HepG2 (cell line): ENCODE measurements around the gene FNDC3A. TPM values are rescaled to one million over a fixed set of nuclear protein-coding genes. Genes with fewer than 3 reads are reported as not detected.

Source experiments
- ATAC-seq: fragments of 200-7000 bp; cut with Tn5 transposase; 3 replicates; pipeline ENCODE4 v1.9.1; 2020; ENCODE audit warnings: mild to moderate bottlenecking, moderate library complexity
- BruUV-seq: library from RNA; stranded (reverse); fragments of 400-500 nt; replicated peaks from 2 replicates; lab custom pipeline; 2021; lab: Mats Ljungman, UMichigan
- CTCF ChIA-PET: fragments of 300-600 bp; formaldehyde crosslinking; extraction: SDS; loops from one replicate; lab custom pipeline; 2021; ENCODE audit warnings: low total read pairs, inconsistent platforms, low intra/inter-chr PET ratio; lab: Yijun Ruan, JAX
- POLR2A ChIA-PET: fragments of 350-600 bp; sonication (Branson Sonifier 250); formaldehyde crosslinking; loops from one replicate; lab custom pipeline; 2020; ENCODE audit warnings: antibody characterized with exemption, inconsistent platforms; lab: Yijun Ruan, JAX
- DNase-seq: peaks from one replicate; pipeline ENCODE4 v3.0.0-alpha.2; 2015; ENCODE audit warnings: low spot score
- FAIRE-seq: peaks from 3 replicates; lab custom pipeline; 2011; peaks lifted over from hg19 to GRCh38; lab: Jason Lieb, UNC
- H2AFZ ChIP-seq: one replicate; pipeline ENCODE4 v1.6.1; 2011; ENCODE audit warnings: low read length, inconsistent platforms
- H3K27ac ChIP-seq: fragments of 300-600 bp; 3 replicates; pipeline ENCODE4 v1.8.0; 2011; ENCODE audit warnings: mixed run types, mild to moderate bottlenecking, mixed read lengths, low read length, inconsistent platforms; ENCODE audit not compliant: insufficient read depth; ENCODE audit errors: extremely low read length
- H3K27me3 ChIP-seq, 2 experiments: fragments of 200-600 bp in 1 of 2; 2 replicates in 1 of 2; 3 replicates in 1 of 2; pipeline versions ENCODE4 v1.6.0 to v1.8.0; 2011; ENCODE audit warnings: low read length in 2 of 2, mild to moderate bottlenecking in 2 of 2, moderate library complexity in 2 of 2, inconsistent platforms in 1 of 2; ENCODE audit not compliant: insufficient read depth in 2 of 2, control insufficient read depth in 1 of 2
- H3K36me3 ChIP-seq, 2 experiments: fragments of 200-600 bp in 1 of 2; replicated peaks in 1 of 2; 2 replicates in 1 of 2; 3 replicates in 1 of 2; pipeline versions ENCODE4 v1.5.1 to v1.8.0; 2011; ENCODE audit warnings: low read length in 2 of 2, inconsistent platforms in 1 of 2; ENCODE audit not compliant: insufficient read depth in 2 of 2, control insufficient read depth in 1 of 2
- H3K4me1 ChIP-seq: 2 replicates; pipeline ENCODE4 v1.5.1; 2012; ENCODE audit warnings: low read length, inconsistent platforms; ENCODE audit not compliant: insufficient read depth
- H3K4me2 ChIP-seq: 2 replicates; pipeline ENCODE4 v1.6.0; 2011; ENCODE audit warnings: low read depth, low read length, inconsistent platforms
- H3K4me3 ChIP-seq, 3 experiments: fragments of 200-600 bp in 1 of 3; sonication (generic), shearing (Covaris generic) in 1 of 3; replicated peaks in 1 of 3; 2 replicates each; pipeline ENCODE4 v1.5.1; 2011 to 2016; ENCODE audit warnings: low read length in 3 of 3, inconsistent platforms in 2 of 3, low read depth in 2 of 3, mild to moderate bottlenecking in 2 of 3, control low read depth in 1 of 3, mixed read lengths in 1 of 3; ENCODE audit not compliant: insufficient read depth in 1 of 3
- H3K79me2 ChIP-seq: one replicate; pipeline ENCODE4 v1.6.1; 2011; ENCODE audit warnings: low read length, inconsistent platforms; ENCODE audit not compliant: insufficient read depth
- H3K9ac ChIP-seq: 2 replicates; pipeline ENCODE4 v1.6.0; 2011; ENCODE audit warnings: mild to moderate bottlenecking, low read depth, low read length, inconsistent platforms; ENCODE audit not compliant: insufficient read depth
- H3K9me3 ChIP-seq: 2 replicates; pipeline ENCODE4 v1.5.1; 2012; ENCODE audit warnings: mild to moderate bottlenecking, low read length
- H4K20me1 ChIP-seq: 2 replicates; pipeline ENCODE4 v1.6.0; 2011; ENCODE audit warnings: inconsistent platforms, mild to moderate bottlenecking, low read length, moderate library complexity; ENCODE audit not compliant: insufficient read depth
- AFF4 ChIP-seq: sonication (generic); formaldehyde crosslinking; IDR thresholded peaks from 2 replicates; pipeline ENCODE4 v1.4.0; 2020; ENCODE audit warnings: missing genetic modification reagents
- CEBPB ChIP-seq: IDR thresholded peaks from 2 replicates; pipeline ENCODE4 v1.6.1; 2011; ENCODE audit warnings: low read depth, low read length, improper control_type of control experiment, borderline replicate concordance
- EP300 ChIP-seq, 3 experiments: sonication (generic) in 1 of 3; formaldehyde crosslinking in 1 of 3; IDR thresholded peaks; 2 replicates each; pipeline versions ENCODE4 v1.5.1 to v1.6.1; 2011 to 2020; ENCODE audit warnings: low read depth in 2 of 3, low read length in 2 of 3, borderline replicate concordance in 1 of 3, improper control_type of control experiment in 1 of 3, mild to moderate bottlenecking in 1 of 3, missing genetic modification reagents in 1 of 3, moderate library complexity in 1 of 3
- NFE2 ChIP-seq: sonication (generic); formaldehyde crosslinking; IDR thresholded peaks from 2 replicates; pipeline ENCODE4 v1.4.0; 2020; ENCODE audit warnings: missing genetic modification reagents
- REPIN1 ChIP-seq: sonication (generic); formaldehyde crosslinking; IDR thresholded peaks from 2 replicates; pipeline ENCODE4 v1.8.0; 2022; ENCODE audit warnings: missing genetic modification reagents, low read depth, mild to moderate bottlenecking, borderline replicate concordance
- YY1 ChIP-seq: IDR thresholded peaks from 2 replicates; pipeline ENCODE4 v1.6.1; 2011; ENCODE audit warnings: low read length, low read depth, moderate library complexity, mild to moderate bottlenecking; ENCODE audit not compliant: insufficient read depth, insufficient replicate concordance
- ZBTB49 ChIP-seq: sonication (generic); formaldehyde crosslinking; IDR thresholded peaks from 2 replicates; pipeline ENCODE4 v1.4.0; 2020; ENCODE audit warnings: missing genetic modification reagents, borderline replicate concordance
- ZGPAT ChIP-seq: IDR thresholded peaks from 2 replicates; pipeline ENCODE4 v1.6.1; 2016; ENCODE audit warnings: mild to moderate bottlenecking
- ZNF564 ChIP-seq: sonication (generic); formaldehyde crosslinking; IDR thresholded peaks from 2 replicates; pipeline ENCODE4 v1.8.1; 2023; ENCODE audit warnings: mild to moderate bottlenecking, missing genetic modification reagents
- ZNF670 ChIP-seq: sonication (generic); formaldehyde crosslinking; IDR thresholded peaks from 2 replicates; pipeline ENCODE4 v1.8.0; 2022; ENCODE audit warnings: mild to moderate bottlenecking, missing genetic modification reagents, borderline replicate concordance
- WGBS: methylation state at CpG from one replicate; pipeline ENCODE4 v1.1.6; 2017; ENCODE audit warnings: low lambda C conversion rate; 5-methylcytosine and 5-hydroxymethylcytosine counted together
- in situ Hi-C: cut with HindIII; loops from 2 replicates; pipeline ENCODE4 v1.10.0; 2017; ENCODE audit warnings: low pct_unique_long_range_greater_than_20kb; ENCODE audit not compliant: extremely low pct_ligation_motif_present
- intact Hi-C: fragments of 100-400 bp; cut with micrococcal nuclease; formaldehyde crosslinking; loops from one replicate; pipeline ENCODE4 v1.10.0; 2022; ENCODE audit not compliant: unreplicated experiment
- polyA plus RNA-seq, 8 experiments: library from polyadenylated mRNA; depleted of rRNA in 3 of 8; stranded (reverse) in 7 of 8; unstranded in 1 of 8; fragments of >200 nt; fragmentation: Illumina TruSeq in 4 of 8; extraction: Trizol in 4 of 8; gene quantifications; 2 replicates each; pipeline versions ENCODE4 v1.2.1 to v1.2.3, GENCODE V29; 2011 to 2016; ENCODE audit warnings: low read depth in 4 of 8, missing spikeins in 1 of 8, mixed read lengths in 1 of 8; ENCODE audit not compliant: insufficient read depth in 1 of 8
- total RNA-seq, 5 experiments: library from RNA; depleted of rRNA; stranded (reverse); fragments of >200 nt; fragmentation: Illumina TruSeq; extraction: Trizol; gene quantifications; 2 replicates each; pipeline ENCODE4 v1.2.3, GENCODE V29; 2016; ENCODE audit warnings: low read depth in 1 of 5

The FNDC3A gene
- total and polyA plus RNA-seq, 2 of the 13 experiments (the other 11 are each of a cell fraction or from before 2014, with no cell fraction given): 36.7 to 39.3 TPM

GRCh38 chr13:49214917-49215376, 239.2 kb downstream of the FNDC3A start (continued):
- no peak for TF ChIP-seq NFE2 (CRISPR knock-in tag)
- TF ChIP-seq EP300 (IDR thresholded peaks at IDR 0.05; ENCODE audit: low read depth in 2 of 2, low read length in 2 of 2): peak in 1 of 2 experiments; percentile 9; a peak in 1 of 4 replicates
- no peak for TF ChIP-seq EP300 (CRISPR knock-in tag; IDR thresholded peaks at IDR 0.05; ENCODE audit: borderline replicate concordance)
- peak; percentile 65 for TF ChIP-seq ZGPAT (CRISPR knock-in tag)
- TF ChIP-seq CEBPB: peak; percentile 81
- peak; percentile 53 for TF ChIP-seq YY1
- peak; percentile 52; the same call in 1 of the 2 replicates for TF ChIP-seq ZNF564 (CRISPR knock-in tag)

GRCh38 chr13:49216334-49216733, 240.6 kb downstream of the FNDC3A start:
- CTCF ChIA-PET: no interaction called here
- no peak for TF ChIP-seq AFF4 (CRISPR knock-in tag)
- no peak for TF ChIP-seq REPIN1 (CRISPR knock-in tag)
- TF ChIP-seq ZNF670 (CRISPR knock-in tag): no peak
- TF ChIP-seq ZBTB49: no peak

More at GRCh38 chr13:49216334-49216733, 240.6 kb downstream of the FNDC3A start:
- H3K4me3 ChIP-seq: no peak overlapping the region
- no peaks in the 10 kb centered on the region for H3K9me3 ChIP-seq
- no TSS peak for BruUV-seq
- peaks cover 32% of the 10 kb centered on the region for H3K4me1 ChIP-seq
- no peaks in the 10 kb centered on the region for H4K20me1 ChIP-seq
- no peak overlapping the region for H3K27ac ChIP-seq
- no peak for DNase-seq
- no peaks in the 10 kb centered on the region for H3K27me3 ChIP-seq
- no peak for ATAC-seq
- H3K4me2 ChIP-seq: no peak overlapping the region
- intact Hi-C loops: no loop called here
- FAIRE-seq: no peak
- no peaks in the 10 kb centered on the region for H3K36me3 ChIP-seq
- H2AFZ ChIP-seq: no peak overlapping the region
- in situ Hi-C loops: no loop called here
- no peak overlapping the region for H3K9ac ChIP-seq
- whole genome bisulfite sequencing: 76% methylated on average over 6 of the region's 6 CpGs
- no peaks in the 10 kb centered on the region for H3K79me2 ChIP-seq
- POLR2A ChIA-PET: no interaction called here
